NCI-H345 (cell line): ENCODE results near the gene IGSF8.
"Not testable (repeated sequence)": the region's sequence is repeated elsewhere in the genome, so short reads cannot be mapped to it uniquely, and the experiment has no call there.

Experiments
- DNase-seq: peaks from one replicate; lab custom pipeline; 2025; lab: John Stamatoyannopoulos, UW

The IGSF8 gene

DNA sequence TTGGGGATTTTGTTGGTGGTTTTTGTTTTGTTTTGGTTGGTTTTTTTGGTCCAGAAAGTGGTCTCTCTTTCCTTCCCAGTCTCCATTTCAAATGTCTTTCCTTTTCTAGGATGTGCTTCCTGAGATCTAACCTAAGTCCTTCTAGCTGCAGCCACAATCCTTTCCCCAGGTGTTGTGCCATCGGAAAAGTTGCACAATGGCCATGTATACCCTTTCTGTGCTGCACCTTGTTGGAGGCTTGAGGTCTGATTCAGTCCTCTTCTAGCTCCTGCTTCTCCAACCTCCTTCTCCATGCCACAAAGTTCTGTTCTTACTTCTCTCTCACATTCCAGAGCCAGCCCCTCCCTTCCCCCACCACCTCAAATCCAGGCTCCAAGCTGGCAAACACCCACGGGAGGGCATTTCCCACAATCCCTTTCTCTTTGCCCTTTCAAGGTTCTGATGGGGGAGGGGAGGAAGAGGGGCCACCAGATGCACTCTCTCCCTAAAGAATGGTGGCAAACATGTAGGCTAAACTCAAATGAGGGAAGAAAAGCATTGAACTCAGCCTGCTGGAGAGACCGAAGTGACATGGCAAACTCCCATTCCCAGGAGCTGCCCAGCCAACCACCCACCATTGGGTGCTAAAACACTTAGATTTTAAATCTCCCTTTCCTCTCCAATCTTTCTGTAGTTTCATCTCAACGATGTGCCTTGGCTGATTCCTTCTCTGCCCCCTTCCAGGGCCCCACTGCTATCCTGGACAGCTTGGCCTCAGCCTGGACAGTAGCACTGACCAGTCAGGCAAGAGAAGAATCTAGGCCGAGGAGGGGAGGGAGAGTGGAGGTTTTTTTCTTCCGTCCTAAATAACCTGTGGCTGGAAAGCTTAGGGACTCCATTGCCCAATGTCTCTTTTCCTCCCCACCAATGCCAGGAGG, 31.3 kb downstream of the IGSF8 start:
- DNase-seq: no peak

DNA sequence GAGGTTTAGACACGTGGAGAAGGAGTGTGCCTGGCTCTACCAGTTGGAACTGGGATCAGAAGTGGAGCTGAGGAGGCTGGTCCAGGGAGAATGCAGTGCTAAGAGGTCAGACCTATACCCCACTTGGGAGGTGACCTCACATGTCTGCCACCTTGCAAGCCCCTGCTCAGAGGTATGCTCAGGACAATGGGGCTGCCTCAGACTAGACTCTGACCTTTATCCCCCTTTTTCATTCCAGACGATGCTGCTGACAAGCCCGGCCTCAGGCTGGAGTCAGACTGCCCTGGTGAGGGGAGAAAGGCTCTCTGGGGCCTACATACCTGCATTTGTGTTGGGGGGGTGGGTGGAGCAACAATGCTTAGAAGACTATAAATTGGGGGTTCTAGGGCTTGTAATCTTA, 33.7 kb downstream of the IGSF8 start:
- DNase-seq: no peak

DNA sequence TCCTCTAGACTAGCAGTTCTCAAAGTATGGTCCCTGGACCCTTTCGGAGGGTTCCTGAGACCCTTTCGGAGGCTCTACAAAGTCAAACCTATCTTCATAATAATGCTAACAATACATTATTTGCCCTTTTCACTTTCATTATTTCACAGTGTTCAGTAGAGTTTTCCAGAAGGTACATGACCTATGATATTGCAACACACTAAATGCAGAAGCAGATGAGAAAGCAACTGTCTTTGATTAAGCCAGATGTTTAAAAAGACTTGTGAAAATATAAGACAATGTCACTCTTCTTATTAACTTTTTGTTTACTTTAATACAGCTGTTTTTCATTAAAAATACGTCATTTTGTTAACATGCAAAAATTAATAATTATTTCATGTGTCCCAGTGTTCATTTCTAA, 34.3 kb downstream of the IGSF8 start:
- DNase-seq: no peak

DNA sequence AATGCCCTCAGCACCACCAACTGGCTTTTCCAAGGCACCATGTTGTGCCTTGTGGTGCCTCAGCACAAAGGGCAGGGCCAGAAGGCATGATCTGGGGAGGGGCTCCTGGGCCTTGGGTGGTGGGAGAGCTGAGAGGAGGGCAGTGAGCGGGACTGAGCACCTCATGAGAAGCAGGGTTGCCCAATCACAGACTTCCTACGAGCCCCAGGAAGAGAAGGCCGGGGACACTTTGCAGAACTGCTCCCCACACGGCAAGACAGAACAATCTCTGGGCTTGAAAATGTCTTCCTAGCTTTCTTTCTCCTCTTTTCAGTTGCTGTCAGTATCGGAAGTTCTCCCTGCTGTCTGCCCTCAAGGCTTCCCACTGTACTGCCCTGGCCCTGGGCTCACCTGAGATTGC, 35.2 kb downstream of the IGSF8 start:
- DNase-seq: no peak

- DNase-seq: no peak
These were observed 36.2 kb downstream of the IGSF8 start for GRCh38 chr1:160062230-160062532.

GRCh38 chr1:160061369-160062229, 36.8 kb downstream of the IGSF8 start:
- DNase-seq: no peak

GRCh38 chr1:160058087-160058486, 40.3 kb downstream of the IGSF8 start:
- no peak for DNase-seq

- DNase-seq: no peak
These were observed 41.7 kb downstream of the IGSF8 start for GRCh38 chr1:160056648-160057169.

DNA sequence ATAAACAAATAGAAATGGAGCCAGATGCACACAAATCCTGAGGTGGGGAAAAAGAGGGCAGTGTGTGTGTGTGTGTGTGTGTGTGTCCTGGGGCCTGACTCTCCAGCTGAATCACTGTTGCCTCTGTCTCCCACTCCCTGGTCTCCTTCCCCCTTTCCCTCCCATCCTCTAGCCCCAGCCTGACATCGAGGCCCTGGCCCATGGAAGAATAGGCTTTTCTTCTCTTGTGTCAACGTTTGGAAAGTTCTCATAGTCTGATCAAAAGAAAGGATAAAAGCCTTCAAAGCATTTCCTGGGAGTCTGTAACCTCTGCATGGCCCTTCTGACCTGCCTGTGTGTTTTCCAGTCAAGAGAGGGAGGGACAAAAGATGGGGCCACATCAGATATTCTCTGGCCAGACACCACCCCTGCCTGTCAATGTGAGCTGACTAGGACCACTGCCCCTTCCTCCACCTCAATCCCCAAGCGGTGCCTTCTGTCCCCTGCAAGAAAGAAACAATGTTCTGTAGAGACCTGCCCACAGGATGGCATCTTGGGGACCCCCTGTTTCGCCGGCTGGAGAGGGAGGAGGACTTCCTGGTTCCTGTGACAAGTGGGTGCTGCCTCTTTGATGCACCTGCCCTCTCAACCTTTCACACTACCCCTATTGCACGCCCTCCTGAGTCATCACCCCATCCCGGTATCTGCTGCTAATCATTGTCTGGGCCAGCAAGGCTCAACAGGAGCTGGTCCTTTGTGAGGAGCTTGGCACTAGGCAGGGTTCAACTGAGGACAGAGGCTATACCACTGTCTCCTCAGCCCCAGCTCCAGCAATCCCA, 44.7 kb downstream of the IGSF8 start:
- DNase-seq: no peak

- DNase-seq: no peak
These were observed 45.5 kb downstream of the IGSF8 start for GRCh38 chr1:160052936-160053335.

- DNase-seq: no peak
These were observed 47.8 kb downstream of the IGSF8 start for GRCh38 chr1:160050619-160051018.

DNA sequence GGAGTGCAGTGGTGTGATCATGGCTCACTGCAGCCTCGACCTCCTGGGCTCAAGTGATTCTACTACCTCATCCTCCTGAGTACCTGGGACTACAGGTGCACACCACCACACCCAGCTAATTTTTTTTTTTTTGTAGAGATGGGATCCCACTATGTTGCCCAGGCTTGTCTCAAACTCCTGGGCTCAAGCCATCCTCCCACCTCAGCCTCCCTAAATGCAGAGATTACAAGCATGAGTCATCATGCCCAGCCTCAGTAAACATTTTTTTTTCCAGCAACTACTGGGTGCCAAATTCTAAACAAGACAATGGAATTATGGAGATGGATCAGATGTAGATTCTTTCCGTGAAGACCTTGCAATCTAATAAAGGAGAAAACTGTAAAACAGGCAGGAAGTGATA, 48.2 kb downstream of the IGSF8 start:
- DNase-seq: not testable (repeated sequence)

DNA sequence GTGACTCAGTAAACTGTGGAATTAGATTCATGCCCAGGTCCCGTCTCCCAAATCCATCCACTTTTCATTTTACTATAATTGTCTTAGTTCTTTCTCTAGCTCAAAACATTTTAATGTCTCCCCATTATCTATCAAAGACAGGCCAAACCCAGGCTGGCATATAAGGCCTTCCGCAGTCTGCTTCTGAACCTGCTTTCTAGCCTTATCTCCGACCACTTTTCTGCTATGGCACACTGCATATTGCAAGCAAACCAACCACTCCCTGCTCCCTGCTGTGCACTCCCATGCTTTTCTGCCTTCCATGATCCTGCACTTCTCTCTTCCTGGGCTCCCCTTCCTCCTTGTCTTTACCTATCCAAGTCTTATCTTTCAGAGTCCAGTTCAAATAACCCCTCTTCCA, 49.3 kb downstream of the IGSF8 start:
- DNase-seq: no peak

- DNase-seq: peak; percentile 9
These were observed 50.1 kb downstream of the IGSF8 start for GRCh38 chr1:160048335-160048734.

GRCh38 chr1:160047111-160047991, 51.1 kb downstream of the IGSF8 start:
- DNase-seq: no peak

GRCh38 chr1:160046494-160047110, 51.8 kb downstream of the IGSF8 start:
- DNase-seq: peak; percentile 37

- DNase-seq: no peak
These were observed 52.8 kb downstream of the IGSF8 start for GRCh38 chr1:160045653-160046052.

- no peak for DNase-seq
These were observed 54.9 kb downstream of the IGSF8 start for GRCh38 chr1:160043543-160043942.
